NCI-H1092 (cell line): ENCODE data around the gene BCDIN3D.

Experiments used
- DNase-seq: peaks from one replicate; lab custom pipeline; 2025; lab: John Stamatoyannopoulos, UW

The BCDIN3D gene

GRCh38 chr12:49796606-49797448 is 46.1 kb downstream of the BCDIN3D start:
- DNase-seq, result no peak

GRCh38 chr12:49796155-49796554 is 46.8 kb downstream of the BCDIN3D start:
- no peak for DNase-seq

GRCh38 chr12:49795654-49796105 is 47.2 kb downstream of the BCDIN3D start:
- DNase-seq, result no peak

- no peak for DNase-seq
These were observed 47.9 kb downstream of the BCDIN3D start for GRCh38 chr12:49794811-49795653.

GRCh38 chr12:49794021-49794420 is 48.9 kb downstream of the BCDIN3D start:
- DNase-seq, result no peak

- no peak for DNase-seq
These were observed 49.3 kb downstream of the BCDIN3D start for GRCh38 chr12:49793620-49794019.

- no peak for DNase-seq
These were observed 49.8 kb downstream of the BCDIN3D start for GRCh38 chr12:49792976-49793580.

GRCh38 chr12:49792181-49792970 is 50.5 kb downstream of the BCDIN3D start:
- DNase-seq, result no peak

- no peak for DNase-seq
These were observed 51.2 kb downstream of the BCDIN3D start for GRCh38 chr12:49791700-49792099.

- no peak for DNase-seq
These were observed 52.0 kb downstream of the BCDIN3D start for GRCh38 chr12:49790741-49791555.

GRCh38 chr12:49789992-49790391 is 52.9 kb downstream of the BCDIN3D start:
- DNase-seq, result no peak

GRCh38 chr12:49787672-49788071 is 55.2 kb downstream of the BCDIN3D start:
- no peak for DNase-seq
